GM23338 (cell line): ENCODE data around the gene FFAR3. TPM values are rescaled to one million over a fixed set of nuclear protein-coding genes. Genes with fewer than 3 reads are reported as not detected.

Experiments
- CREB1 ChIP-seq: fragments of 250-450 bp; sonication (Bioruptor Pico); IDR thresholded peaks from 2 replicates; pipeline ENCODE4 v1.5.0; 2020; ENCODE audit warnings: low read depth, mild to moderate bottlenecking, moderate library complexity
- EZH2 ChIP-seq: fragments of 200-600 bp; sonication (generic); IDR thresholded peaks from one replicate; pipeline ENCODE4 v1.8.0; 2017; ENCODE audit warnings: antibody characterized with exemption, mild to moderate bottlenecking, low read depth; ENCODE audit not compliant: unreplicated experiment
- EZH2phosphoT487 ChIP-seq: fragments of 200-600 bp; sonication (generic); IDR thresholded peaks from one replicate; pipeline ENCODE4 v1.8.1; 2018; ENCODE audit warnings: antibody characterized with exemption; ENCODE audit not compliant: unreplicated experiment
- JUNB ChIP-seq: IDR thresholded peaks from one replicate; pipeline ENCODE4 v1.6.1; 2016; ENCODE audit warnings: antibody characterized with exemption; ENCODE audit not compliant: unreplicated experiment
- POLR2AphosphoS5 ChIP-seq: IDR thresholded peaks from 2 replicates; pipeline ENCODE4 v1.6.1; 2016; ENCODE audit warnings: antibody characterized with exemption, low read depth
- STAT1 ChIP-seq: IDR thresholded peaks from one replicate; pipeline ENCODE4 v1.6.1; 2016; ENCODE audit warnings: antibody characterized with exemption; ENCODE audit not compliant: unreplicated experiment
- ZNF114 ChIP-seq: fragments of 250-450 bp; sonication (Bioruptor Pico); IDR thresholded peaks from 2 replicates; pipeline ENCODE4 v1.5.0; 2020; ENCODE audit warnings: mild to moderate bottlenecking, moderate library complexity
- ZNF331 ChIP-seq: fragments of 250-450 bp; sonication (Bioruptor Pico); IDR thresholded peaks from 2 replicates; pipeline ENCODE4 v1.5.0; 2020; ENCODE audit warnings: low read depth, mild to moderate bottlenecking, moderate library complexity
- ZNF462 ChIP-seq: fragments of 250-450 bp; sonication (Bioruptor Pico); IDR thresholded peaks from 2 replicates; pipeline ENCODE4 v1.5.0; 2020; ENCODE audit warnings: mild to moderate bottlenecking, moderate library complexity
- polyA plus RNA-seq: library from polyadenylated mRNA; unstranded; fragments of >200 nt; fragmentation: Nextera tagmentation; extraction: Ambion mirVana; gene quantifications from 2 replicates; pipeline ENCODE4 v1.2.1, GENCODE V29; 2016
- total RNA-seq: library from RNA; depleted of rRNA; stranded (reverse); fragments of >200 nt; shearing (Covaris generic); gene quantifications from 2 replicates; pipeline ENCODE4 v1.2.3, GENCODE V29; 2014
- TF ChIP-seq, protein P1 (sequence below), 2 experiments: fragments of 200-600 bp in 1 of 2; sonication (generic) in 1 of 2; conservative IDR thresholded peaks; 2 replicates each; pipeline versions ENCODE4 v1.5.1 to v1.6.1; 2016 to 2017; ENCODE audit warnings: antibody characterized with exemption in 2 of 2, low read depth in 2 of 2, mild to moderate bottlenecking in 2 of 2, moderate library complexity in 1 of 2

The FFAR3 gene
- total and polyA plus RNA-seq, 2 experiments from 2014 or later, result 0.35 TPM; not detected in 1

DNA sequence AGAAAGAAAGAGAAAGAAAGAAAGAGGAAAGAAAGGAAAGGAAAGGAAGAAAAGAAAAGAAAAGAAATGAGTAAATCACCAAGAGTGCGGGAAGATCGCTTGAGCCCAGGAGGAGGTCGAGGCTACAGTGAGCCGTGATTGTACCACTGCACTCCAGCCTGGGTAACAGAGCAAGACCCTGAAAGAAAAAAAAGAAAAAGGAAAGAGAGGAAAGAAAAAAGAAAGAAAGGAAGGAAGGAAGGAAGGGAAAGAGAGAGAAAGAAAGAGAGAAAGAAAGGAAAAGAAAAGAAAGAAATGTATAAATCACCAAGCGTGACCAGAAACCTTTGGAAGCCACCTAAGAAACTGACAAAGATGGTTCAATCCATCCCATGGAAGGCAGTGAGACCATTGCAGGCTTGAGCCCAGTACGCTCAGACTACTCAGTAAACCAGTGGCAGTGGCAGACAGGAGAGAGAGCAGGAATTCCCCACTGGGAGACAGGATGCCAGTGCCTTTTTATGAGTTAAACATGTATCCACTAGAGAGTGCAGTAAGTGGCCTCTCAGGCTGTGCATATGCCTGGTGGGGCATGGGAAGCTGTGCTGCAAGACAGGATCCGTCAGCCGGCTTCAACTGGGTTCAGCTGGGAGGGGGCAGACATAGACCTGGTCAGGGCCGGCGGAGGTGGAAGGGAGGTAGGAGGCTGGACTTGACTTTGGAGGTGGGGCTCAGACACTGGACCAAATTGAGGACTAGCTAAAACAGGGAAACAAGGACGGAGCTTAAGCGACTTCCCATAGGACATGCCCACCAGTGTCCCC is 17.4 kb downstream of the FFAR3 start (continued):
- TF ChIP-seq ZNF462 (CRISPR knock-in tag) (no peak), POLR2AphosphoS5 (no peak), EZH2phosphoT487 (no peak), EZH2 (no peak), STAT1 (no peak), CREB1 (CRISPR knock-in tag) (no peak), JUNB (no peak), ZNF114 (CRISPR knock-in tag) (no peak), ZNF331 (CRISPR knock-in tag) (no peak)
- TF ChIP-seq, protein P1, sequence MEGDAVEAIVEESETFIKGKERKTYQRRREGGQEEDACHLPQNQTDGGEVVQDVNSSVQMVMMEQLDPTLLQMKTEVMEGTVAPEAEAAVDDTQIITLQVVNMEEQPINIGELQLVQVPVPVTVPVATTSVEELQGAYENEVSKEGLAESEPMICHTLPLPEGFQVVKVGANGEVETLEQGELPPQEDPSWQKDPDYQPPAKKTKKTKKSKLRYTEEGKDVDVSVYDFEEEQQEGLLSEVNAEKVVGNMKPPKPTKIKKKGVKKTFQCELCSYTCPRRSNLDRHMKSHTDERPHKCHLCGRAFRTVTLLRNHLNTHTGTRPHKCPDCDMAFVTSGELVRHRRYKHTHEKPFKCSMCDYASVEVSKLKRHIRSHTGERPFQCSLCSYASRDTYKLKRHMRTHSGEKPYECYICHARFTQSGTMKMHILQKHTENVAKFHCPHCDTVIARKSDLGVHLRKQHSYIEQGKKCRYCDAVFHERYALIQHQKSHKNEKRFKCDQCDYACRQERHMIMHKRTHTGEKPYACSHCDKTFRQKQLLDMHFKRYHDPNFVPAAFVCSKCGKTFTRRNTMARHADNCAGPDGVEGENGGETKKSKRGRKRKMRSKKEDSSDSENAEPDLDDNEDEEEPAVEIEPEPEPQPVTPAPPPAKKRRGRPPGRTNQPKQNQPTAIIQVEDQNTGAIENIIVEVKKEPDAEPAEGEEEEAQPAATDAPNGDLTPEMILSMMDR (conservative IDR thresholded peaks at IDR 0.05; ENCODE audit: low read depth in 2 of 2), result no peak
